CD4-positive, alpha-beta T cell treated with Interleukin-12 subunit alpha and Interleukin-12 subunit beta, for 1 hour (primary cell): ENCODE measurements around the gene FGF4.

Experiments used
- DNase-seq: peaks from one replicate; pipeline ENCODE4 v3.0.0-alpha.2; 2020

FGF4 gene

DNA sequence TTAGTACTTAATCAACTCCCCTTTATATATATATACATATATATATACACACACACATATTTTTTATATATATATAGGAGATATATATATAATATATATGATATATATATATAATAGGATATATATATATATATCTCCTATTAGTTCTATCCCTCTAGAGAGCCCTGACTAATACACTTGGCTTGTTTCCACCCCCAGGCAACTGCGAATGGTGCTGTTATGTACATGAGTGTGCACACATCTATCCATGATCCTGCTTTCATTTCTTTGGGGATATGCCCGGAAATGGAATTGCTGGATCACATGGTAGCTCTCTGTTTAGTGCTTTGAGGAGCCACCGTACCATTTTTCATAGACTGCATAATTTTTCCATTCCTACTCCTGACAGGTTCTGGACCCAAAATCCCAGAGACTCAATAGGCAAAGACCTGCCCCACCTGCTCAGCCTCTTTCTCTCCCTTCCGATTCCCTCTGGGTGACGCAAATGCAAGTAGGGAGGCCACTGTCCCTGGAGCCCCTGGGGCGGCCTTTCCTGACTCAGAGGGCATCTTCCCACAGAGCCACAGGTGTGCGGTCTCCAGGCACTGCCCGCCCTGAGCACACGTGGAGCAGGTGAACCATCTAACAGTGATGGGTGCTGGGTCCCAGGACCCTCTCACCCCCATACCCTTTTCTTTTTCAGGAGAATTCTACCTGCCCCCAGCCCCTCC is 32.1 kb upstream of the FGF4 start:
- no peak for DNase-seq

DNA sequence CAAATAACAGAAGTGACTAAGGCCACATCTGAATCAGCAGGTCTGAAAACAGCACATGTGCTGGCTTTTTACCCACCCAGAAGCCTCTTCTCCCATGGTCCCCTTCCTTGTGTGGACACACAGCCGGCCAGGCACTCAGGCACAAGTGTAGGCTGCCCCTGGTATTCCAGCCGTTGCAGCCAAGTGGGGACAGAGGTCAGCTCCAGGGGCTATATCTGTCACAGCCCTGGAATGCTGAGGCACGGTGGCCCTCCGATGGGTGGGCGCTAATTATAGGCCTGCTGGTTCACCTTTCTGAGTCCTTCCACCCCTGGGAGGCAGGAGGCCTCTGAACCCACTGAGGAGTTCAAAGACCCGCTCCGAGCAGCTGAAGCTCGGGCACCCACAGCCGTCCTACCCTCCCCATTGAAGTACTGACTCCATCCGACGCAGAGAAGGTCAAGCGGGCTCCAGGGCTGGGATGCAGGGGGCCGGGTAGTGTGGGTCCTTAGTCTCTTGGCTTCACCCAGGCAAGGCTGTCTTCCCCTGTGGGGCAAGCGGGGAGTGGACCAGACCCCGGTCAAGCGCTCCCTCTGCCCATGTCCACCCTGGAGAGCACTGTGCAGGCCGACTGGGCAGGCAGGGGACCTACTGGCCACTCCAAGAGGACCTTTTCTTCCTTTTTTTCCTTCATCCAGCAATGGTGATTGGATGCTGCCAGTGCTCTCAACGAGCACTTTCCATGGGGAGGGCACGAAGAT is 29.8 kb upstream of the FGF4 start:
- no peak for DNase-seq

GRCh38 chr11:69803604-69804218 is 28.6 kb upstream of the FGF4 start:
- DNase-seq, result no peak

DNA sequence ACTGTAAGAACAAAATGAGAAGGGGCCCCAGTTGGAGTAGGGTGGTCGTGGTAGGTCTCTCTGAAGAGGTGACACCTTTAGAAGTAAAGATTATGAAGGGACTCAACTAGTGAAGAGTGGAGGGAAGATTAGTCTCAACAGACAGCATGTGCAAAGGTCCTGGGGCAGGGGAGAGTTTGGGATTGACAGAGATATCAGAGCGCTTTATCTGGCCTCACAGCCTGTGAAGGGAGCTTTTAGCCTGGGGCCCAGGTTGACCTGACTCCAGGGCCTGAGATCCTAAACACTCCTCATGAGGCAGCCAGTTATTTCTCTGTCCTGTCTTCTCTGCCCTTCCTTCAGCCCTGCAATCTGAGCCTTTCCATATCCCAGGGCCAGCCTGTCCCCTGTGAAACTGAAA is 27.9 kb upstream of the FGF4 start:
- DNase-seq, result no peak

- no peak for DNase-seq
Observed at GRCh38 chr11:69802590-69802989, 27.4 kb upstream of the FGF4 start.

DNA sequence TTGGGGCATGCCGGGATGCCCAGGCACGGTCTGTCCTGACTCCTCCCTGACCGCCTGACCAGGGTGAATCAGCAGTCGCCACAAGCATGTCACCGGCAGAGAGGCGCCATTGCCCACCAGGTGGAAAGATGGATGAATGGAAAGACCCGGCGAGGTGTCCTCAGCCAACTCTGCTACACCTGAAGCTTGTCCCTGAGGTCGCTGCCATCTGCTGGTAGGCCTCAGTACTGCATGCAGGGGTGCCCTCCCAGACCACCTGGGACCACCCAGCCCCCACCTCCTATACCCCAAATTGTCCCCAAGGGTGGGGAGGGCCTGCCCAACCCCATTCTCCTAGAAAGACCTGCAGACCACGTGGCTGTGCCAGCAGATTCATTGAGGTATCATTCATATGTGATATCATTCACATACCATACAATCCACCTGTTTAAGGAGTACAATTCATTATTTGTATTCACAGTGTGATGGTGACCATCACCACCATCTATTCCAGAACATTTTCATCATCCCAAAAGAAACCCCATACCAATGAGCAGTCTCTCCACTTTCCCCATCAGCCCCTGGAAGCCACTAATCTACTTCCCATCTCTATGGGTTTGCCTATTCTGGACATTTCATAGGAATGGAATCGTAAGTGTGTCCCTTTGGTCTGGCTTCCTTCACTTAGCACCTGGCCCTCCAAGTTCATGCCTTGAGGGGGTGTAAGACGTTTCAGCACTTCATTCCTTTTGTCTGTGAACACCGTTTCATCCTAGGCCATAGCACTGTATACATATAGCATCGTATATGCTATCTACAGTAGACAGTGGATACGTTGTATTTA is 26.6 kb upstream of the FGF4 start:
- DNase-seq, result peak; percentile 22

DNA sequence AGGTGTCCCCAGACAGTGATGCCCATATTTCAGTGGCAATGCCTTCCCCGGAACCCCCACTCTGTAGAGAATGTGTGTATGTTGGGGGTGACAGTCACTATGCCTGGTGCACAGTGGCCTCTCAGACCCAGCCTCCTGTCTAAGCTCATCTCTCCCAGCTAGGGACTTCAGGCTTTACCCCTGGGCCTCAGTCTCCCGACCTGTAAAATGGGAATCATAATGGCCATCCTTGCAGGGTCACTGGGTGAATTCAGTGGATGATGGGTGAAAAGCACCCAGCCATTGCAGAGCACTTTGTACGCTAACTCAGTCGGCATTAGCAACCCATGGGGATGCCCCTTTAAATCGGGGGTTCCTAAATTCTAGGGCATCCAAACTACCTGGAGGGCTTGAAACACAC is 25.1 kb upstream of the FGF4 start:
- no peak for DNase-seq

DNA sequence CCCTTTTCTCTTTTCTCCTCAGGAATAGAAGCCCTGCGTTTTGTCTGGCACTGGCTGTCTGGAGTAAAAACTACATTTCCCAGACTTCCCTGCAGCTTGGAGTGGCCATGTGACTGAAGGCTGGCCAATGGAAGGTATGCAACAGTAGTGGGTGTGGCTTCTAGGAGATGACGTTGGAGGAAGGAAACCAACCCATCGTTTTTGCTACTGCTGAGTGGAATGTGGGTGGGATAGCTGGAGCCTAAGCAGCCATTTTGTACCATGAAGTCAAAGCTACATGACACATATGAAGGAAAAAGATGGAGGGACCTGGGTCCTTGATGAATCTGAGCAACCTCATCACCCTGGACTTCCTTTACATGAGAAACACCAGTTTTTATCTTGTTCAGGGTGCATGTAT is 24.4 kb upstream of the FGF4 start:
- DNase-seq, result no peak

- DNase-seq, result no peak
Observed at GRCh38 chr11:69799097-69799496, 24.0 kb upstream of the FGF4 start.

DNA sequence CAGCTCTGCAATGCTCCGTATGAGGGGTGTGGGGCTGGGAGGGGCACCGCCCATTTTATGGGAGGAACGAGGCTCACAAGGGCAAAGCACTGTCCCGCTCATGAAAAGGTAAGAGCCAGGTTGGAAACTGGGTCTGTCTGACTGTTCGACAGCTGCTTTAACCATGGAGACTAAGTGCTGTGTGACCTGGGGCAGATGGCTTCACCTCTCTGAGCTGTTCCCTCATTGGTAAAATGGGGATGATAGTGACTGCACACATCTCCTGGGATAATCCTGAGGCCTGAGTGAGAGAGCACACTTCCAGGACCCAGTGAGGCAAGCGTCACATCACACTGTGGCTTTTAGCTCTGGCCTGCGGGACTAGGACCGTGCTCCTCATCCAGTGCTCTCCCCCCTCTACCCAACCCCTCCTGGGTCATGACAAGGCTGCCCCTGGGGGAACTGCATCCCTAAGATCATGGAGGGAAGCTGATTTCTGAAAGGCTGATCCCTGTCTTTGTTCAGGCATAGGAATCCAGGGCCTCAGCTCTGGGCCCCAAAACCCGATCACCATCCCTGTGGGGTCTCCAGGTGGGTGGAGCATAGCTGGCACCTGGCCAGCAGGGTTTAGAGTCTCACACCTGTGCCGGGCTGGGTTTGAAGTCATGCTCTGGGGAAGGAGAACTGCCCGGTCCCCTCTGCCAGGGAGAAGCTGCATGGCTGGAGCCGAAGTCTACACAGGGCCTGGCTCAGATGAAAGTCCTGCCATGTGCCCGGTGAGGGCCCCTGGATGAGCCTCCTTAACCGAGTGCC is 22.8 kb upstream of the FGF4 start:
- no peak for DNase-seq

- DNase-seq, result no peak
Observed at GRCh38 chr11:69797156-69797555, 22.0 kb upstream of the FGF4 start.

DNA sequence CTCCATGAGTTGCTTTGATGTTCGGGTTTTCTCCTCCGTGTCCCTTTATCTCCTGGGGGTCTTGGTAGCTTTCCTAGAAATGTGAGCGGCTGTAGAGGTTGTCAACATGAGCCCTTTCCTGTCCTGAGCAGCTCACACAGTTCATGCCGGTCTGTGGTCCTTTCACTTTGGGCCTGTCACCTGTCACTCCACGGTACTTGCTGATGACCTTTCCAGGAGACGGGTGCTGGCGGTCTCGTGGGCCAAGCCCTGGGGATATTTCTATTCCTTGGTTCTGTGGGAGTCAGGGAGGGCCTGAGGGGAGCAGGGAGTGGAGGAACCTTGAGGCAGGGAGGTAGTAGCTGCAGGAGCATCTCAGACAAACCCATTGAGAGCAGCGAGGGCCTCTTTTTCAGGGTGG is 20.9 kb upstream of the FGF4 start:
- DNase-seq, result no peak

DNA sequence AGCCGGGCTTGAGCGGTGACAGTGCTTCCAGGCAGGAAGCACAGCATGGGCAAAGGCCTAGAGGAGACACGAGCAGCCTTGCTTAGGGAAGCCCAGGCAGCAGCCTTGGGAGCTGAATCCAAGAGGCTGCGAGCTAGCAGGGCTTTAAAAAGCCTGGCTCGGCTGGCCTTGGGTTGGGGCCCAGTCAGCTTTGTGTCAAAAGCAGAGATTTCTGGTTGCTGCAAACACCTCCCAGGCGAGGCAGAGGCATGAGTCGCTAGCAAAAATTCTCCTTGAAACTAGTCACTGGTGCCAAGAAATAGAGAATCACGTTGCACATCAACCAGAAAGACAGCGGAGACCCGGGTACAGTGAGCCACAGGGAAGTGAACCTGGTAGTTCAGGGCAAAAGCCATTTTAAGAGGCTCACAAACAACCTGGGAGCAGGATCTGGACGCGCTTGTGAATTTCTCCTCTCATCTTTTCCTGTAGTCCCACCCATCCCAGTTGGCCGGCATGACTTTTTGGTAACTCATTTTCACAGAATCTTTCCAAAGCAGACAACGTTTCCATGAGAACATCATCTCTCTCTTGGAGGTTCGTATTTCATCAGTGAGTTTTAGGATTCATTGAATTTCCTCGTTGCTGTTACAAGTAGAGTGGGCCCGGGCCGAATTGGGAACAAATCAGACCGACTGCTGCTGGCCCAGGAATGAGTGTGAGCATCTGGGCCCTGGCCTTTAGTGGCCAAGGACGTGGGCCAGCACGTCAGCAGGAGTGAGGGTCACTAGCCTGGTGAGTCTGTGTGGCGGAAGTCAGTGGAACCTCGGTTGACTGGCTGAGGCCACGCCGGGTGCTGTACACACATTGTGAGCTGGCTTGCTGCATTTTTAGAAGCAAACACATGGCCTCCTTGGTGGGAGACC is 16.4 kb upstream of the FGF4 start:
- DNase-seq, result no peak

DNA sequence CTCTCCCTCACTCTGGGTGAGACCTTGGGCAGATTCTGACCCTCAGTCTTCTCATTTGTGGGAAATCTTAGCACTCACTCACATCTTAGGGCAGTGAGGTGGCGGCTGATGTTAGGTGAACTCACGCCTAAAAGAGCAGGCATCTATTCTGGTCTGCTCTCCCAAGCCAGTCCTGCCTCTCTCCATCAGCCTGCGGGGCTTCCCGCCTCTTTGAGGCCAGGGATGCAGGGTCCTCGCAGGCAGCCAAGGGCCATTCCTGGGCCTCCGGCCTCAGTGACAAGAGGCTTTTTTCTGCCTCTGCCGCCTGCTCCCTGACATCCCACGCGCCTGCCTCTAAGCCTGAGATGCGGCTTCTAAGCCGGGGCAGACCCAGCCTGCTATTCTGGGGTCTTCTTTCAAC is 13.8 kb upstream of the FGF4 start:
- no peak for DNase-seq

- no peak for DNase-seq
Observed at GRCh38 chr11:69787906-69788305, 12.8 kb upstream of the FGF4 start.

DNA sequence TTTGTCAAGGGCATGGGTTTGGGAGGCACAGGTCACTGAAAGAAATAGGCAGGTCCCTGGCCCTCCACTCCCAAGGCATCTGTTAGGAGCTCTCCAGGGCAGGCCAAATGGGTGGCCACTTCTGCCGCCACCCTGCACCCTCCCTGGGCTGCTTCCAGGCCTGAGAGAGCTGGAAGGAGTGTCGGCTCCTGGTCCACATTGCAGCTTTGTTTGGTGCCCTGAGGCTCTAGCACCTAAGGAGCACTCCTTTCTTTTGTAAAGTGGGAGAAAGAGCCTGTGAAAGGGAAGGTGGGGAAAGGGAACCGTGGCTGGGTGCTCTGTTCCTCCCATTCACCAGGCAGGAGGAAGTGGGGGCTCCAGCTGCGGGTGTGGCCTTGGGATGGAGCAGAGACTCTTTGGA is 12.3 kb upstream of the FGF4 start:
- DNase-seq, result no peak

- no peak for DNase-seq
Observed at GRCh38 chr11:69781241-69781640, 6.1 kb upstream of the FGF4 start.

- no peak for DNase-seq
Observed at GRCh38 chr11:69778373-69778772, 3.2 kb upstream of the FGF4 start.

DNA sequence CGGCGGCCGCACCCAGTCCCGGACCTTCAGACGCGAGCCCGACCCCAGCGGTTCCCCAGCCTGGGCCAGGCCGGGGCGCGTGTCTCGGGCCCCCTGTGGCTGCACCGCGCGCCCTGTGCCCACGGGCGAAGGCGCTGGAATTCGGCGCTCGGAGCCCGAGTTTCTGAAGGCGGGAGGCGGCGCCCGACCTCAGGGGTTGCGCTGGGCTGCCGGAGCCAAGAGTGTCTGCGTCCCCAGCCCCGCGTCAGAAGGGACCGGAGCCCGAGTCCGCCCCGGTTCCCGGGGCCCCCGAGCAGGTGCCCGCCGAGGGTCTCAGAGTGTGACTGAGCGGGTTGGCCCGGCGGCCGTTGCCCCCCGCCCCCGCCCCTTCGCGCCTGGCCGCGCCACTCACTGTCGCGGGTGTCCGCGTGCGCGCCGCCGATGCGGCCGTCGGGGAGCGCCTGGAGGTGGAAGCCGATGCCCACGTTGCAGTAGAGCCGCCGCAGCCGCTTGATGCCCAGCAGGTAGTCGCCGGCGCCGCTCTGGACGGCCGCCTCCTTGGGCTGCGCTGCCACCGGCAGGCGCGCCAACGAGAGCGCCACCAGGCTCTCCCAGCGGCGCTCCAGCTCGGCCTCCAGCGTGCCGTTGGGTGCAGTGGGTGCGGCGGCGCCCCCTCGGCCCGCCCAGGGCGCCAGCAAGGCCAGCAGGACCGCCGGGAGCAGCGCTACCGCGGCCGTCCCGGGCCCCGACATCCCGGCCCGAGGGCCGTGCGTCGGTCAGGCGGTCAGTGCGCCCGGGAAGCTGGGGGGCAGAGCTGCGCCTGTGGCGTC is 583 bp downstream of the FGF4 start:
- no peak for DNase-seq

- no peak for DNase-seq
Observed at GRCh38 chr11:69773626-69774353, 1.4 kb downstream of the FGF4 start.
